Measurements from ENCODE around the gene PDE8A.

DNA sequence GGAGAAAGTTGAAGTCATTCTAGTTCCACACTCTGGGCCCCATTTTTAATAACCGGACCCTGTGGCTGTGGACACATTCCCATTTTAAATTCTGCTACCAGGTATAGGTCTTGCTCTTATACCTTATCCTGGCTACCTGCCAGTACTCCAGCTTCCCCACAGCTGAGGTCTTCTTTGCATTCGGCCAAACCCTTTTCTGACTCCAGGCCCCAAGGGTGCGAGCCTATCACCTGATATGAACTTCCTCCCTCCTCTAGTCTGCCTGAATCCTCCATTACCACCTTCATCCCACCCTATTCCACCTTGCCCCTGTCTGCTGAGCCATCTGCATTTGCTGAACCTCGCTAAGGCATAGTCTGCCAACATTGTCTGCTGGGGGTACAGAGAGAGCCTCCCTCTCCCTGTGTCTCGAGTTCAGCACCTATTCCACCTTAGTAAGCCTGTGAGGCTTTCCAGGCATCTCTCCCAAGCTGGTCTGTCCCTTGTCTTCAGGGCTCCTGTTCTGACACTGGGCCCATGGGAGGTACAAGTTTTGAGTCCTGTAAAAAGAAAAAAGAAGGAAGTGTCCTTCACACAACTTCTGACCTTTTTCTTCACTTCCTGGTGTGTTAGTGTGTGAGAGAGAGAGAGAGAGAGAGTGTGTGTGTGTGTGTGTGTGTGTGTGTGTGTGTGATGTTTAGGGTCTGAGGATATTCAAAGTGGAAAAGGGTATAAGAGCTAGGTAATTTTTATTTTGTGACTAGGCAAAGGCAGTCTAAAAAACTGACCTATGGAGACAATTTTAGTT, 27.0 kb downstream of the PDE8A start:
- TF ChIP-seq, protein P1, sequence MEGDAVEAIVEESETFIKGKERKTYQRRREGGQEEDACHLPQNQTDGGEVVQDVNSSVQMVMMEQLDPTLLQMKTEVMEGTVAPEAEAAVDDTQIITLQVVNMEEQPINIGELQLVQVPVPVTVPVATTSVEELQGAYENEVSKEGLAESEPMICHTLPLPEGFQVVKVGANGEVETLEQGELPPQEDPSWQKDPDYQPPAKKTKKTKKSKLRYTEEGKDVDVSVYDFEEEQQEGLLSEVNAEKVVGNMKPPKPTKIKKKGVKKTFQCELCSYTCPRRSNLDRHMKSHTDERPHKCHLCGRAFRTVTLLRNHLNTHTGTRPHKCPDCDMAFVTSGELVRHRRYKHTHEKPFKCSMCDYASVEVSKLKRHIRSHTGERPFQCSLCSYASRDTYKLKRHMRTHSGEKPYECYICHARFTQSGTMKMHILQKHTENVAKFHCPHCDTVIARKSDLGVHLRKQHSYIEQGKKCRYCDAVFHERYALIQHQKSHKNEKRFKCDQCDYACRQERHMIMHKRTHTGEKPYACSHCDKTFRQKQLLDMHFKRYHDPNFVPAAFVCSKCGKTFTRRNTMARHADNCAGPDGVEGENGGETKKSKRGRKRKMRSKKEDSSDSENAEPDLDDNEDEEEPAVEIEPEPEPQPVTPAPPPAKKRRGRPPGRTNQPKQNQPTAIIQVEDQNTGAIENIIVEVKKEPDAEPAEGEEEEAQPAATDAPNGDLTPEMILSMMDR (IDR thresholded peaks at IDR 0.05): no peak
- TF ChIP-seq POLR2A (IDR thresholded peaks at IDR 0.05): no peak
